Ascending aorta (tissue), 2 donors: Measurements from ENCODE around the gene PLXND1. TPM values are rescaled to one million over a fixed set of nuclear protein-coding genes. Genes with fewer than 3 reads are reported as not detected.

Experiments used
- DNase-seq, 2 donors: peaks; one replicate each; pipeline ENCODE4 v3.0.0-alpha.2; 2019; ENCODE audit warnings: low spot score in 2 of 2
- H3K27ac ChIP-seq, 2 donors: fragments of 200-600 bp; sonication (generic); one replicate each; pipeline ENCODE4 v1.5.1; 2016 to 2017; ENCODE audit warnings: mild to moderate bottlenecking in 1 of 2
- H3K27me3 ChIP-seq: fragments of 200-600 bp; sonication (generic); one replicate; pipeline ENCODE4 v1.5.1; 2017
- H3K36me3 ChIP-seq, 2 donors: fragments of 200-600 bp; sonication (generic); one replicate each; pipeline ENCODE4 v1.5.1; 2016
- H3K4me1 ChIP-seq, 2 donors: fragments of 200-600 bp; sonication (generic); one replicate each; pipeline ENCODE4 v1.5.1; 2016 to 2017; ENCODE audit warnings: mild to moderate bottlenecking in 1 of 2
- H3K4me3 ChIP-seq, 2 donors: fragments of 200-600 bp; sonication (generic); one replicate each; pipeline ENCODE4 v1.5.1; 2016 to 2017; ENCODE audit warnings: mild to moderate bottlenecking in 1 of 2
- H3K9me3 ChIP-seq, 2 donors: fragments of 200-600 bp; sonication (generic); one replicate each; pipeline ENCODE4 v1.5.1; 2016
- CTCF ChIP-seq, 3 experiments: fragments of 200-600 bp in 2 of 3; fragments of 450-650 bp in 1 of 3; sonication (generic) in 2 of 3; IDR thresholded peaks; one replicate each; pipeline ENCODE4 v1.5.1; 2016 to 2019; ENCODE audit warnings: antibody characterized with exemption in 3 of 3, mild to moderate bottlenecking in 1 of 3, moderate library complexity in 1 of 3
- intact Hi-C: fragments of 100-400 bp; cut with DNase I; formaldehyde crosslinking; loops from one replicate; pipeline ENCODE4 v1.15.1; 2023
- total RNA-seq: library from RNA; depleted of rRNA; stranded (reverse); fragments of >200 nt; gene quantifications from one replicate; pipeline ENCODE4 v1.1.0, GENCODE V29; 2016

PLXND1 gene
- total RNA-seq, 1 donor from 2014 or later, result 407 TPM

GRCh38 chr3:129582799-129583198 lies 23.7 kb downstream of the PLXND1 start:
- Histone ChIP-seq H3K4me3 (no peak overlapping the region), H3K9me3 (no peaks in the 10 kb centered on the region), H3K36me3 (peaks cover 35 to 62% of the 10 kb centered on the region in 2 donors), H3K27ac (no peak overlapping the region), H3K4me1 (no peaks in the 10 kb centered on the region), H3K27me3 (no peaks in the 10 kb centered on the region)
- DNase-seq, result no peak
- intact Hi-C loops, result no loop called here
- no peak for TF ChIP-seq CTCF (IDR thresholded peaks at IDR 0.05)

GRCh38 chr3:129581623-129582022 lies 24.9 kb downstream of the PLXND1 start:
- no peak for TF ChIP-seq CTCF (IDR thresholded peaks at IDR 0.05)
- DNase-seq, result no peak

GRCh38 chr3:129579991-129580390 lies 26.5 kb downstream of the PLXND1 start:
- no peak for DNase-seq
- no peak for TF ChIP-seq CTCF (IDR thresholded peaks at IDR 0.05)
- no peaks in the 10 kb centered on the region for H3K9me3 ChIP-seq
- intact Hi-C loops, result no loop called here
- no peaks in the 10 kb centered on the region for H3K27me3 ChIP-seq
- peaks cover 46 to 73% of the 10 kb centered on the region in 2 donors for H3K36me3 ChIP-seq
- no peak overlapping the region for H3K27ac ChIP-seq
- no peak overlapping the region for H3K4me3 ChIP-seq
- no peaks in the 10 kb centered on the region for H3K4me1 ChIP-seq

More at GRCh38 chr3:129581623-129582022, 24.9 kb downstream of the PLXND1 start:
- Histone ChIP-seq H3K36me3 (peaks cover 46 to 72% of the 10 kb centered on the region in 2 donors), H3K4me1 (no peaks in the 10 kb centered on the region), H3K27me3 (no peaks in the 10 kb centered on the region), H3K4me3 (no peak overlapping the region), H3K27ac (no peak overlapping the region), H3K9me3 (no peaks in the 10 kb centered on the region)
- intact Hi-C loops, result no loop called here

- H3K36me3 ChIP-seq, result peaks cover 57 to 74% of the 10 kb centered on the region in 2 donors
- H3K27ac ChIP-seq, result peak overlapping the region; percentile 58 to 70
- H3K9me3 ChIP-seq, result no peaks in the 10 kb centered on the region
- no peak overlapping the region for H3K4me3 ChIP-seq
- no peaks in the 10 kb centered on the region for H3K4me1 ChIP-seq
- H3K27me3 ChIP-seq, result no peaks in the 10 kb centered on the region
- DNase-seq, result peak in 1 of 2 donors; percentile 40
- TF ChIP-seq CTCF (IDR thresholded peaks at IDR 0.05), result no peak
- intact Hi-C loops, result no loop called here
These were observed 28.3 kb downstream of the PLXND1 start for GRCh38 chr3:129577925-129578786.

GRCh38 chr3:129577366-129577765 lies 29.1 kb downstream of the PLXND1 start:
- no peak overlapping the region for H3K4me3 ChIP-seq
- H3K27me3 ChIP-seq, result no peaks in the 10 kb centered on the region
- peak overlapping the region; percentile 58 to 70 for H3K27ac ChIP-seq
- DNase-seq, result peak in 1 of 2 donors; percentile 41
- TF ChIP-seq CTCF (IDR thresholded peaks at IDR 0.05), result no peak
- H3K9me3 ChIP-seq, result no peaks in the 10 kb centered on the region
- intact Hi-C loops, result no loop called here
- H3K36me3 ChIP-seq, result peaks cover 65 to 74% of the 10 kb centered on the region in 2 donors
- no peaks in the 10 kb centered on the region for H3K4me1 ChIP-seq
